HG03175 (cell line): ENCODE data around the gene EIF2B5.
"Not testable (repeated sequence)": the region's sequence is repeated elsewhere in the genome, so short reads cannot be mapped to it uniquely, and the experiment has no call there.

ENCODE experiments used
- ATAC-seq: cut with Tn5 transposase; IDR thresholded peaks from one replicate; pipeline ENCODE4 v1.9.1; 2021; ENCODE audit warnings: mild to moderate bottlenecking, moderate library complexity; ENCODE audit not compliant: unreplicated experiment

The EIF2B5 gene

DNA sequence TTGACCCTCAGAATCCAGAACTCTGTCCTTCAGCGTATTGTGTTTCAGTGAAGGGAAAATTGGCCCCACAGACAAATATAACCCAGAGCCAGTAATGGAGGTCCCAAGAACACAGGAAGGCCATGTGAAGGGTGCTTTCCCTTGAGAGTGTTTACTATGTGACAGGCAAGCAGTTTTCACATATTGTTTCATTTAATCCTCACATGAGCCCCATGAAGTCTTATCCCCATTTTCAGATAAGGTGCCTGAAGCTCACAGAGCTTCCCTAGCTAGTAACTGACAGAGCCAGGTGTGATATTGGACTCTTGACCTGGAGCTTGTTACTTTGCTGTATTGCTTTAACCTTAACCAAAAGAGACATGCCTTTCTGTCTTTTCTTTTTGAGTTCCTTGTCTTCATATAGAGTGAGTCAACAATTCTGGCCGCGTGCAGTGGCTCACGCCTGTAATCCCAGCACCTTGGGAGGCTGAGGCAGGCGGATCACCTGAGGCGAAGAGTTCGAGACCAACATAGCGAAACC is 10.7 kb downstream of the EIF2B5 start:
- no peak for ATAC-seq

DNA sequence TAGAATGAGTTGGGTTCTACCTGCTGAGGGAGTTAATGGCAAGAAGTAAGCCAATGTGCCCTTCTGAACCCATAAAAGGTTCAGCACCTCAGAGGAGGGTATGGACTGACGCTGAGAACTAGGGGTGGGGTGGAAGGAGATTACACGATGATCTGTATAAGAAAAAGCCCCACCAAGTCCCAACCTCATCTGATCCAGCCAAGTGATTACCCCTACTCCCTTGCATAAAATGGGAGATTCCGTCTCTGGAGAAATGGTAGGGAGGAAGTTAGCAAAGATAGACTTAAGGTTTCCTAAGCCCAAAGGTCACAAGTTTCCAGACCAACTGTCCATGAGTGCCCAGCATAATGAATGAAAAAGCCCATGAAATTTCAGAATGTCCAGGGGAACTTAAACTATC is 12.9 kb downstream of the EIF2B5 start:
- ATAC-seq = no peak

DNA sequence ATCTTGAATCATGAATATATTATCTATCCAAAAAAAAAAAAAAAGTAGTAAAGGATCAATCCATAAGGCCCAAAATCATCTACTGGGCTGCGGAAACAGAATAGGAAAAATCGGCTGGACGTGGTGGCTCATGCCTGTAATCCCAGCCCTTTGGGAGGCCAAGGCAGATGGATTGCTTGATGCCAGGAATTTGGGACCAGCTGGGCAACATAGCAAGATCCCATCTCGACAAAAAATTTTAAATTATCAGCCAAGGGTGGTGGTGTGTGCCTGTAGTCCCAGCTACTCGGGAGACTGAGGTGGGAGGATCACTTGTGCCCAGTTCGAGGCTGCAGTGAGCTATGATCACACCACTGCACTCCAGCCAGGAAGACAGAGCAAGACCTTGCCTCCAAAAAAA is 14.0 kb downstream of the EIF2B5 start:
- ATAC-seq = no peak

DNA sequence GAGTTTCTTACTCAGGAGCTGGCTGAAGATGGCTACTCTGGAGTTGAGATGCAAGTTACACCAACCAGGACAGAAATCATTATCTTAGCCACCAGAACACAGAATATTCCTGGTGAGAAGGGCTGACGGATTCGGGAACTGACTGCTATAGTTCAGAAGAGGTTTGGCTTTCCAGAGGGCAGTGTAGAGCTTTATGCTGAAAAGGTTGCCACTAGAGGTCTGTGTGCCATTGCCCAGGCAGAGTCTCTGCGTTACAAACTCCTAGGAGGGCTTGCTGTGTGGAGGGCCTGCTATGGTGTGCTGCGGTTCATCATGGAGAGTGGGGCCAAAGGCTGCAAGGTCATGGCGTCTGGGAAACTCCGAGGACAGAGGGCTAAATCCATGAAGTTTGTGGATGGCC is 14.6 kb downstream of the EIF2B5 start:
- not testable (repeated sequence) for ATAC-seq

DNA sequence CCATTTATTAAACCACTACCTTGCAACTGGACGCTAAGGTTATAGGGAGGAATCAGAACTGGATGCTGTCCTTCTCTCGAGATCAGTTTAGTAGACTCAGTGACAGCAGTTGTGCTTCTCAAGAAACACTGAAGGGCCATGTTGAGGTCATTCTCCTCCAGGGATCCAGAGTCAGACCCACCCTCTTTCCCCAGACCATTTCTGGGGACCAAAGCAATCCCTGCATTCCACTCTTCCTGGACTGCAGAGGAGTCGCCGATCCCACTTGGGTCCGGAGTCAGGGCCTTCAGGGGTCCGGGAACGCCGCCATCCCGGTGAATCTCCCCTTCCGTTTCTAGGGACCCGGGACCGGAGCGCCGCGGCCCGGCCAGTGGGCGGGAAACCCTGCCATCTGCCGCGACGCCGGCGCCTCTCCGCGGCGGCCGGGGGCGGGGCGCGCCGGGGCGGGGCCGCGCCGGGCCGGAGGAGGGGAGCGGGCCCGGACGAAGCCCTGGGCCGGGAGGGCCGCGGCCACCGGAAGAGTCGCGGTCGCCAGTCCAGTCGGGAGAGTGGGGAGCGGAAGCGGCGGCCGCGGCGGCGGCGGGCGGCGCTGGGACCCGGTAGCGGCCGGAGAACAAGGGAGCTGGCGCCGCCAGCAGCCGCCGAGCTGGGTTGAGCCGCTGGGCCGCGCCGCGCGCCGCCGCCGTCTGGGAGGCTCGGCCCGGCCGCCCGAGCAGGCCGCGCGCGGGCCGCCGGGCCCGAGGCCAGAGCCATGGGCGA is 19.9 kb downstream of the EIF2B5 start, which contains the start of gene DVL3:
Gene DVL3, plus strand, starts transcription at position 493 of the 759 bp plus-strand sequence. Its CDS starts 259 bp downstream, at position 752.
- peak; percentile 73 for ATAC-seq

DNA sequence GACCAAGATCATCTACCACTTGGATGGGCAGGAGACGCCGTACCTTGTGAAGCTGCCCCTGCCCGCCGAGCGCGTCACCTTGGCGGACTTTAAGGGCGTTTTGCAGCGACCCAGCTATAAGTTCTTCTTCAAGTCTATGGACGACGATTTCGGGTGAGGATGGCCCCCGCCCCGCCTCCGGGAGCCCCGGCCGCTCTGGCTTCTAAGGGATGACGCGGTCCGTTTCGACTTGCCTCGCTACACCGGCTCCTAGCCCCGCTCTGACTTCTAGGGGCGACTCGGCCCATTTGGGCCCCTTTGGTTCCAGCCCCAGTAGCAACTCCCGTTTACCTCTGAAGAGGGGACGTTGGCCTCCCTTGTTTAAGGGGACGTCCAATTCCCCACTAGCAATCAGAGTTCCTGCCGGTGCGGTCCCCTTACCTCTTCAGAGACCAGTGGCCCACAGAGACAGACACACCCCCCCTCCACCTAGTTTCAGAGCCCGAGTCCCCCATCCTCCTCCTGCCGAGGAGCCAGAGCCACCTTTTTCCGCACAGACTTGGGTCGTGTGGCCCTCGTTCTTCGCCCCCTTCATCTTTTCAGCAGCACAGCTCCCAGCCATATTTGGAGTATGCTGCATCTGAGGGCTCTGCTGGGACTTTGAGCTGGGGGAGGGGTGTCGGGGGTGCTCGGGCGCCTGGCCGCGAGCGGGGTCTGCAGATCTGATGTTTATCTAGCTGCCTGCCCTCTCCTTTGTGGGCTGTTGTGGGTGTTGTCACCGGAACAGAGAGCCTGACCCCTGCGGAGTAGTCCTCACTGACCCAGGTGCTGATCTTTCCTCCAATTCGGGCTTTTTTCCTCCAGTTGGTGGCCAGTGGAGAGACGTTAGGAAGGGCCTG is 20.7 kb downstream of the EIF2B5 start:
- ATAC-seq = peak; percentile 36

DNA sequence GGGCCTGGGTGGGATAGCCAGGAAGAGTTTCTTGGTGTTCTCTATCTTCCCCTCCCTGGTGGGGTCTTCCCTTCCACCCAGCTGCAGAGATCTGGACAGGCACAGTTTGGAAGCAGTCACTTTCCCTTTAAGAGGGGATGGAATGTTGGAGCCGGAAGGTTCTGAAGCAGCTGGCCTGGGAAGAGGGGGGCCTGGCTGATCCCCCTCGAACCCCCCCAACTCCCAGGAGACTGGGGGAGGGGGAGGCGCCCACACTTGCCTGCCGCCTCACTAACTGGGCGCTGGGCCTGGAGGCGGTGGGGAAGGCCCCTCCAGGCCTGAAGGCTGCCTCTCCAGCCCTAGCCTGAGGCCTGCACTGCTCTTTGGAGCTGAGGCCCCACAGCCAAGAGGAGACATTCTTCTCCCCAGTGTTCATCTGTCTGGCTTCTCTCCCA is 21.4 kb downstream of the EIF2B5 start:
- no peak for ATAC-seq

DNA sequence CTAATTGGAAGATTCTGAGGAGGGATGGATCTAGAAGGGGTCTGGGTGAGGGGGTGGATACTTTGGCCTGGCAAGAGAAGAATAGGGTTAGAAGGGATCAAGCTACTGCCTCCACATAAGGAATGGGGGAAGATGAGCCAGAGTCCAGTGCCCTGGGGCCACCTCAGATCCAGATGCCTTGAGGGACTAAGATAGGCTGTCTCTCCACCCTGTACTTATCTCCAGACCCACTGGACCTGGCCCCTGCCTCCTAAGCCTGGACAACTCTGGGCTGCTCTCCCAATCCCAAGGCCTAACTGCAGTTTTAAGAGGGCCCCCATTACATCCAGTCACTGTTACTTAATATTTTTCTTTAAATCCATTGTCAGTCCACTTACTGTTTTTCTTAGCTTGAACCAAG is 22.0 kb downstream of the EIF2B5 start:
- no peak for ATAC-seq

DNA sequence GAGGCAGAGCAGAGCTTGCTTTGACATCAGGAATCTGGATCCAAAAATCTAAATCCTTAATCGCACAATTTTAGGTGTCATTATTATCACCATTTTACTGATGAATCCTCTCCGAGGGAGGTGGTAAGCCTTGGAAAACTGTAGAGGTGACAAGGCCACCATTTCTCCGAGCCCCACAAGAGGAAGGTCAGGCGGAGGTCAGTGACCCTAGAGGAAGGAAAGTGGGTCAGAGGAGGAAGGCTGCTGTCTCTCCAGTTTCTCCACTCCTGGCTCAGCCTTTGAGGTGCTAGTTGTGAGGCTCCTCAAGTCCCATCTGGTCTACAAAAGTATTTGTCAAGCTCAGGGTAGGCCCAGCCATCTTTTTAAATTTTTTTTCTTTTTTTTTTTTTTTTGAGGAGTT is 23.2 kb downstream of the EIF2B5 start:
- no peak for ATAC-seq

DNA sequence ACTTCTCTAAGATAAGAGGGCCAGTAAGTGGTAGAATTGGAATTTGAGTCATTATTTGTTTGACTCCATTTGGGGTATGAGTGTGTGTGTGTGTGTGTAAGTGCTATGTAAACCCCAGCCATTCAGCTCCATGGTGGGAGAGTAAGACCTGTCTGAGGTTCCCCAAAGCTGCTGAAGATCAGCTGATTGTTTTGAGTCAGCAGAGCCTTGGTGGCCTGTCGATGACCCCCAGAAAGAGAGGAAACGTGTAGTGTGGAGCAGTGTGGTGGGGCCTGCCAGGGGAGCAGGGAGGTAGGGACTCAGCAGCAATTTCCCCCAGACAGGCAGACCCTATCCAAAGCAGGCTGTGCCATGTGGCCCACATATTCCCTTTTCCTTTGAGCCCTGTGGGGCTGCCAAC is 25.3 kb downstream of the EIF2B5 start:
- ATAC-seq = no peak

DNA sequence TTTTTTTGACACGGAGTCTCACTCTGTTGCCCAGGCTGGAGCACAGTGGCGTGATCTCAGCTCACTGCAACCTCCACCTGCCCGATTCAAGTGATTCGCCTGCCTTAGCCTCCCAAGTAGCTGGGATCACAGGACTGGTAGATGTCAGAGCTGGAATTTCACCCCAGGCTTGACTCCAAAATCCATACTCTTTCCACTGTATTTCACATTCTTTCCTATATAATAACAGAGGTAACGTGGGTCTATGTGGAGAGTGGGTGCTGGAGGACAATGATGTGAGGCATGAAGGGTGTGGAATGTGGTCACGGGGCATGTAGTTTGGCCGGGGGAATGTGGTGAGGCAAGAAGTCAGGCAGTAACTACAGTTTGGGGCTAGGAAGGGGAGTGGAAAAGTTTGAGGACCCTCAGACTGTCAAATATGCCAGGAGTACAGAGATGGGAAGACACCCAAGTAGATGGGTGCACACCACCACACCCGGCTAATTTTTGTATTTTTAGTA is 27.5 kb downstream of the EIF2B5 start:
- ATAC-seq = not testable (repeated sequence)

DNA sequence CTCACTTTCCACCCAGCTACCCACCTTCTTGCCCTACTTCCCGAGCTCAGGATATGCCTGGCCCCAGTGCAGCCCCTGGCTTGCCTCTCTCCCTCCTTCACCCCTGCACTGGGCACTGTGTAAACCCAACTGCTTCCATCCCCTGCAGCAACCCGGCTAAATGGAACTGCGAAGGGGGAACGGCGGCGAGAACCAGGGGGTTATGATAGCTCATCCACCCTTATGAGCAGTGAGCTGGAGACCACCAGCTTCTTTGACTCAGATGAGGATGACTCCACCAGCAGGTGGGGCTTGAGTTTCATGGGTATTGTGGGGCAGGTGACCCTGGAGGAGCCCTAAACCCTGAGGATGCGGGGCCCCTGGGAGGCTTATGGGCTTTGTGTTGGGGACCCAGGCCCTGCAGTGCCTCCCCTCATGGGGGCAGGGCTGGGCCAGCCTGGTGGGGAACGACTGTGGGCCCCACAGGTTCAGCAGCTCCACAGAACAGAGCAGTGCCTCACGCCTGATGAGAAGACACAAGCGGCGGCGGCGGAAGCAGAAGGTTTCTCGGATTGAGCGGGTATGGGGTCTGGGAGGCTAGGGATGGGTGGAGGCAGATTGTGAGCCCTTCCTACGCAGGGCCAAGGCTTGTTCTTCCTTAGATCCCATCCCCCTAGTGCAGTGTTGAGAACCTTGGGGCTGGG is 29.6 kb downstream of the EIF2B5 start:
- no peak for ATAC-seq

DNA sequence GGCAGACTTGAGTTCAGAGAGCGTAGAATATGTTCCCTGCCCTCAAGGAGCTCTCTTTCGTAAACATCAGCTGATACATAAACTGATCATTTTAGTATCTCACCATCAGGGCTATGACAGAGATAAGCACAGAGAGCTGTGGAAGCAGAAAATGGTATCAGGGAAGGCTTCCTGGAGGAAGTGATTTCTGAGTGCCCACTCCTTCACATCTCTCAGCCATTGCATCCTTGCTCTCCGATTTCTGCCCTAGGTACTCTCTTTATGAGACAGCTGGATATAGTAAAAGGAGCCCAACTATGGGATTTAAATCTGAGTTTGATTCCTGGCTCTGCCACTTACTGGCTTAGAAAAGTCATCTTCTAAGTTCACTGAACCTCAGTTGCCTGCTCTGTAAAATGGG is 30.4 kb downstream of the EIF2B5 start:
- no peak for ATAC-seq

DNA sequence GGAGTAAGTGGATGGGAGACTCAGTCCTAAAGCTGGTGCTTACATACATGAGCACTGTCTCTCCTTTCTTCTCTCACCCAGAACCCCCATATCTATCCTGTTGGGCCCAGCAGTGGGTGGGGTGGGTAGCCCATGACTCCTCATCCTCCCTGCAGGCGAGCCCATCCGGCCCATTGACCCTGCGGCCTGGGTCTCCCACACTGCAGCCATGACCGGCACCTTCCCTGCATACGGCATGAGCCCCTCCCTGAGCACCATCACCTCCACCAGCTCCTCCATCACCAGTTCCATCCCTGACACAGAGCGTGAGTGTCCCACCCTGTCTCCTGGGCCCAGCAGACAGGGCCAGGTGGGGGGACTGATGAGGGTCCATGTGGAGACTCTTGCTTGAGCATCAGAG is 31.5 kb downstream of the EIF2B5 start:
- no peak for ATAC-seq

DNA sequence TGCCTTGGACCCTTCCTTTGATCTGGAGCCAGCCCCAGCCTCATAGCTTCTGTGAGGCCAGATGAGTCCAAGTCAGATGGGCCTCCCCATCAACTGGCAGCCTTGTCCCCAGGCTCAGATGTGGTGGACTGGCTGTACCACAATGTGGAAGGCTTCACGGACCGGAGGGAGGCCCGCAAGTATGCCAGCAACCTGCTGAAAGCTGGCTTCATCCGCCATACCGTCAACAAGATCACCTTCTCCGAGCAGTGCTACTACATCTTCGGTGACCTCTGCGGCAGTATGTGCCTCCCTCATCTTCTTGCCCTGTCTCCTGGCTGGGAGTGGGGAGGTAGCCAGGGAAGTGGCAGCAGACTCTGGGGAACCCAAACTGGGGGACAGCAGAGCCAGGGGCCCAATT is 32.6 kb downstream of the EIF2B5 start:
- no peak for ATAC-seq

DNA sequence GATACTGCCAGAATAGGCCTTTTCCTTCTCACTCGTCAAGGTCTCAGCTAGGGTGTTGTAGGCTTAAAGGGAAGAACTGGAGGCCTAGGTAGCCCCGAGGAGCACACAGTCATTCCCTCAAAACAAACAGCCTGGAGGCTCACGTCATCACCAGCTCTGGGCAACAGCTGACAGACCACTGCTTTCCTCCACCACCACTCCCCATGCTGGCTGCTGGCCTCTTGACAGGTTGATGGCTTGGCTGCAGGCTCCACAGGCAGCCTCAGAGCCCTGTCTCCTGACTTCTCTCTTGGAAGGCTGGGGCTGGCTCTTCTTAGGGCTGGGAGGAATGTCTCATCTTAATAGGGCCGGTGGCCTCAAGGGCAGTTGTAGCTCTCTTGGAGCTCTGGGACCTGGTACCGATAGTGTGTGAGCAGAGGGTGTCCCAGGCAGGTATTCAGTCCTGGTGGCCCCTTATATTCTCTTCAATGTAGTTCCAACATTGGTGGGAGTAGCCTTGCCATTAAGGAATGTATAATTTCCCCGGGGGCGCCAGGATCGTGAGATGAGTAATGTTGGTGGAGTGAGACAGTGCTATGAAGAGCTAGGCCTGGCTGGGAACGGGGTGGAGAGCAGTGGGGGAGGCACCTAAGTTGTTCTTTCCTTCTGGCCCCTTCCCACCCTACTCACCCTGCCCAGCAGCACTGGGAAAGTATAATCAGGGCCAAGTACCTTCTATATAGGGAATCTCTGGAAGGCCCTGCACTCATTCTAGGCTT is 33.4 kb downstream of the EIF2B5 start:
- no peak for ATAC-seq

DNA sequence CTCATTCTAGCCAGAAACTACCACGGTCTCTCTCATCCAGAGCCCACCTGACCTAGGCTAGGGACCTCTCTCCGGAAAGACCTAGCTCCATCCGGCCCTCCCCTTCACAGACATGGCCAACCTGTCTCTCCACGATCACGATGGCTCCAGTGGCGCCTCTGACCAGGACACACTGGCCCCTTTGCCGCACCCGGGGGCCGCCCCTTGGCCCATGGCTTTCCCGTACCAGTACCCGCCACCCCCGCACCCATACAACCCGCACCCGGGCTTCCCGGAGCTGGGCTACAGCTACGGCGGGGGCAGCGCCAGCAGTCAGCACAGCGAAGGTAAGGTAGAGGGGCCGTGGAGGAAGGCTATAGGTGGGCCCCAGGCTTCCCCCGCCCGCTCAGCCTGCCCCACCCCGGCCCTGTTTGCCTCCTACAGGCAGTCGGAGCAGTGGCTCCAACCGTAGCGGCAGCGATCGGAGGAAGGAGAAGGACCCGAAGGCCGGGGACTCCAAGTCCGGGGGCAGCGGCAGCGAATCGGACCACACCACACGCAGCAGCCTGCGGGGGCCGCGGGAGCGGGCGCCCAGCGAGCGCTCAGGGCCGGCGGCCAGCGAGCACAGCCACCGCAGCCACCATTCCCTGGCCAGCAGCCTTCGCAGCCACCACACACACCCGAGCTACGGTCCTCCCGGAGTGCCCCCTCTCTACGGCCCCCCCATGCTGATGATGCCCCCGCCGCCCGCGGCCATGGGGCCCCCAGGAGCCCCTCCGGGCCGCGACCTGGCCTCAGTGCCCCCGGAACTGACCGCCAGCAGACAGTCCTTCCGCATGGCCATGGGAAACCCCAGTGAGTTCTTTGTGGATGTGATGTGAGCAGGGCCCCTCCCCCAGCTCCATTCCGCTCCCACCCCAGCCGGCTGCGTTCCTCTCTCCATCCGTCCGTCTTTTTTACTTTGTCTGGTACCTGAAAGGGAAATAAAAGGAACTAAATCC is 35.0 kb downstream of the EIF2B5 start:
- ATAC-seq = no peak

DNA sequence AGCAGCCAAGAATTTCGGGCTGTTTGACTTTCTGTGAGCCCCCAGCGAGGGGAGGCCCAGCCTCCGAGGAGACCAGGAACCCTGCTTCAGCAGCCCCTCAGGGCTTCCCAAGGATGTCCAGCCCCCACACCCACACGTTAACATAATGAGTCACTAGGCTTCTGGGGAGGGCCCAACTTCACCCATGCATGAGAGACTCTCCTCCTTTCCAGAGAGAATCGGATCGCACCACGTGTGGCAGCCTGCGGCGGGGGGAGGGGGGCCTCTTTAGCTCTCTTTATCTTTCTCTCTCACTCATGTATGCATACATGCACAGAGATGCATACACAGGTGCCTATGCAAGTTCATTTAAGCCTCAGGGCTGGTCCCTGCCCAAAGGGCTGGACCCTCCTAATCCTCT is 36.4 kb downstream of the EIF2B5 start:
- no peak for ATAC-seq
